Keratinocyte (primary cell): ENCODE measurements around the gene RHBDD3. TPM values are rescaled to one million over a fixed set of nuclear protein-coding genes. Genes with fewer than 3 reads are reported as not detected.

Experiments used
- DNase-seq: peaks from one replicate; pipeline ENCODE4 v3.0.0-alpha.2; 2011; ENCODE audit warnings: low read depth, missing footprints, low spot score
- FAIRE-seq: peaks from 2 replicates; lab custom pipeline; 2011; peaks lifted over from hg19 to GRCh38; lab: Jason Lieb, UNC
- H2AFZ ChIP-seq: 2 replicates; pipeline ENCODE4 v1.6.0; 2012; ENCODE audit warnings: low read length, control low read depth, inconsistent platforms; ENCODE audit not compliant: control insufficient read depth
- H3K27ac ChIP-seq: 2 replicates; pipeline ENCODE4 v1.5.1; 2011; ENCODE audit warnings: low read length; ENCODE audit not compliant: control insufficient read depth, insufficient read depth
- H3K27me3 ChIP-seq: 3 replicates; pipeline ENCODE4 v1.6.0; 2011; ENCODE audit warnings: low read length; ENCODE audit not compliant: control insufficient read depth, insufficient read depth; ENCODE audit errors: extremely low read depth
- H3K36me3 ChIP-seq, 2 experiments: 2 replicates in 1 of 2; 3 replicates in 1 of 2; pipeline ENCODE4 v1.5.1; 2011; ENCODE audit warnings: low read length in 2 of 2, mild to moderate bottlenecking in 1 of 2; ENCODE audit not compliant: control insufficient read depth in 2 of 2, insufficient read depth in 2 of 2; ENCODE audit errors: extremely low read depth in 1 of 2
- H3K4me1 ChIP-seq: 3 replicates; pipeline ENCODE4 v1.5.1; 2011; ENCODE audit warnings: low read length; ENCODE audit not compliant: control insufficient read depth, insufficient read depth; ENCODE audit errors: extremely low read depth
- H3K4me2 ChIP-seq: 3 replicates; pipeline ENCODE4 v1.6.0; 2011; ENCODE audit warnings: low read depth, low read length; ENCODE audit not compliant: control insufficient read depth, insufficient read depth; ENCODE audit errors: extremely low read depth
- H3K4me3 ChIP-seq, 3 experiments: fragments of 200-600 bp in 1 of 3; sonication (generic) in 1 of 3; 2 replicates in 2 of 3; 3 replicates in 1 of 3; pipeline ENCODE4 v1.5.1; 2011 to 2016; ENCODE audit warnings: low read length in 3 of 3, mild to moderate bottlenecking in 3 of 3, control low read depth in 2 of 3, inconsistent platforms in 1 of 3, low read depth in 1 of 3, mixed read lengths in 1 of 3, mixed run types in 1 of 3, moderate library complexity in 1 of 3; ENCODE audit not compliant: control insufficient read depth in 2 of 3, insufficient read depth in 2 of 3; ENCODE audit errors: extremely low read depth in 1 of 3
- H3K79me2 ChIP-seq: 2 replicates; pipeline ENCODE4 v1.6.0; 2012; ENCODE audit warnings: low read length; ENCODE audit not compliant: control insufficient read depth, insufficient read depth
- H3K9ac ChIP-seq: 3 replicates; pipeline ENCODE4 v1.6.0; 2011; ENCODE audit warnings: low read length; ENCODE audit not compliant: control insufficient read depth, insufficient read depth; ENCODE audit errors: extremely low read depth
- H3K9me1 ChIP-seq: 3 replicates; pipeline ENCODE4 v1.6.0; 2011; ENCODE audit warnings: low read length; ENCODE audit not compliant: control insufficient read depth, insufficient read depth; ENCODE audit errors: extremely low read depth
- H3K9me3 ChIP-seq: 2 replicates; pipeline ENCODE4 v1.5.1; 2012; ENCODE audit warnings: low read depth, low read length; ENCODE audit not compliant: control insufficient read depth
- H4K20me1 ChIP-seq: 3 replicates; pipeline ENCODE4 v1.6.0; 2011; ENCODE audit warnings: low read length; ENCODE audit not compliant: control insufficient read depth, insufficient read depth; ENCODE audit errors: extremely low read depth
- EZH2 ChIP-seq: IDR thresholded peaks from one replicate; pipeline ENCODE4 v1.6.1; 2012; ENCODE audit warnings: inconsistent platforms, mild to moderate bottlenecking, low read length, moderate library complexity
- dilution Hi-C: fragments of 300-500 bp; cut with MboI; formaldehyde crosslinking; loops from one replicate; pipeline ENCODE4 v1.7.0; 2020; ENCODE audit warnings: low sequenced_read_pairs; ENCODE audit not compliant: extremely low pct_ligation_motif_present
- polyA plus RNA-seq, 5 experiments: library from polyadenylated mRNA; depleted of rRNA in 3 of 5; stranded (reverse) in 3 of 5; stranded (forward) in 1 of 5; unstranded in 1 of 5; fragments of >200 nt; gene quantifications; 1 replicate in 1 of 5; 2 replicates in 3 of 5; 3 replicates in 1 of 5; pipeline versions ENCODE4 v1.2.1 to v1.2.3, GENCODE V29; 2011 to 2012; ENCODE audit warnings: missing spikeins in 2 of 5, low read depth in 1 of 5, low replicate concordance in 1 of 5
- TF ChIP-seq, protein P1 (sequence below), 3 experiments: IDR thresholded peaks in 1 of 3; conservative IDR thresholded peaks in 1 of 3; optimal IDR thresholded peaks in 1 of 3; 2 replicates in 2 of 3; 3 replicates in 1 of 3; pipeline versions ENCODE3 to v1.5.1; 2011; ENCODE audit warnings: low read length in 3 of 3, mild to moderate bottlenecking in 3 of 3, moderate library complexity in 2 of 3, control low read depth in 1 of 3, inconsistent platforms in 1 of 3; ENCODE audit not compliant: insufficient read depth in 2 of 3; ENCODE audit errors: extremely low read depth in 1 of 3

The RHBDD3 gene
- polyA plus RNA-seq, 1 donor (not counting 4 experiments of a cell fraction or from before 2014, with no cell fraction given): 10.3 TPM

DNA sequence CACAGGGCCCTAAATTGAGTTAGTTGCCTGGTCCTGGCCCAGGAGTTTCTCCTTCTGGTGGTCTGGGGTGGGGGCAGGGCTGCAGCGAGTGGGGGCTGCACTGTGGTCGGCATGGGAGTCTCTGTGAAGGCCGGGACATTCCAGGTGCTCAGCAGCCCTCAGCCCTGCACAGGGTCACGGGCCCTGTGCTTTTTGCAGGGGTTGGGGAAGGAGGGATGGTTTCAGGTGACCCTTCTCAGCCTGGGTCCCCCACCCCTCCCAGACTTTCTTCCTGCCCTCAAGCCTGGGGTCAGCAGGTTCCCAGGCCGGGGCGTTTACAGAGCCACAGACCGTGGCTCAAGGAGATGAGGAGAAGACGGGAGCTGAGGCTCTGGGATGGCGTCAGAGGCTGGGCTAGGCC, 54.3 kb downstream of the RHBDD3 start:
- FAIRE-seq (no peak), DNase-seq (no peak)
- no peak overlapping the region for H3K4me2 ChIP-seq
- no peaks in the 10 kb centered on the region for H3K9me1 ChIP-seq
- H3K79me2 ChIP-seq: no peaks in the 10 kb centered on the region
- no peaks in the 10 kb centered on the region for H3K9me3 ChIP-seq
- H2AFZ ChIP-seq: no peak overlapping the region
- no peak for TF ChIP-seq EZH2
- TF ChIP-seq, protein P1, sequence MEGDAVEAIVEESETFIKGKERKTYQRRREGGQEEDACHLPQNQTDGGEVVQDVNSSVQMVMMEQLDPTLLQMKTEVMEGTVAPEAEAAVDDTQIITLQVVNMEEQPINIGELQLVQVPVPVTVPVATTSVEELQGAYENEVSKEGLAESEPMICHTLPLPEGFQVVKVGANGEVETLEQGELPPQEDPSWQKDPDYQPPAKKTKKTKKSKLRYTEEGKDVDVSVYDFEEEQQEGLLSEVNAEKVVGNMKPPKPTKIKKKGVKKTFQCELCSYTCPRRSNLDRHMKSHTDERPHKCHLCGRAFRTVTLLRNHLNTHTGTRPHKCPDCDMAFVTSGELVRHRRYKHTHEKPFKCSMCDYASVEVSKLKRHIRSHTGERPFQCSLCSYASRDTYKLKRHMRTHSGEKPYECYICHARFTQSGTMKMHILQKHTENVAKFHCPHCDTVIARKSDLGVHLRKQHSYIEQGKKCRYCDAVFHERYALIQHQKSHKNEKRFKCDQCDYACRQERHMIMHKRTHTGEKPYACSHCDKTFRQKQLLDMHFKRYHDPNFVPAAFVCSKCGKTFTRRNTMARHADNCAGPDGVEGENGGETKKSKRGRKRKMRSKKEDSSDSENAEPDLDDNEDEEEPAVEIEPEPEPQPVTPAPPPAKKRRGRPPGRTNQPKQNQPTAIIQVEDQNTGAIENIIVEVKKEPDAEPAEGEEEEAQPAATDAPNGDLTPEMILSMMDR (optimal IDR thresholded peaks at IDR 0.05 in 1 of 3, IDR thresholded peaks at IDR 0.05 in 1 of 3, conservative IDR thresholded peaks at IDR 0.05 in 1 of 3; ENCODE audit: extremely low read depth in 1 of 3, insufficient read depth in 2 of 3, low read length in 3 of 3): no peak
- dilution Hi-C loops: no loop called here
- no peak overlapping the region for H3K4me3 ChIP-seq
- no peaks in the 10 kb centered on the region for H3K4me1 ChIP-seq
- peaks cover 24% of the 10 kb centered on the region for H3K27me3 ChIP-seq
- H3K36me3 ChIP-seq: no peaks in the 10 kb centered on the region
- no peak overlapping the region for H3K27ac ChIP-seq
- no peak overlapping the region for H3K9ac ChIP-seq
- H4K20me1 ChIP-seq: no peaks in the 10 kb centered on the region

DNA sequence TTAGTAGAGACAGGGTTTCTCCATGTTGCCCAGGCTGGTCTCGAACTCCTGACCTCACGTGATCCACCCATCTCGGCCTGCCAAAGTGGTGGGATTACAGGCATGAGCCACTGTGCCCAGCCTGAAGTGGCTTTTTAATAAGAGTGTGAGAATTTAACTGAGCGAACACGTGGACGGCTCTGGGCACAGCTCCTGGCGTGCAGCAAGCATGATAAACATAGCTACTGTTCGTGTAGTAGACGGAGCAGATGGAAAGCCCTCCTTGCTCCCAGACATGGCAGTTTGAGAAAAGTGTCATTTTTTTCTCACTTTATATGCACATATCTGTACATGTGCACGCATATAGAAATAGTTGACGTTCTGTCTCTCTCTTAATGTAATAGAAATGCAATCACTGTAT, 55.0 kb downstream of the RHBDD3 start:
- no peaks in the 10 kb centered on the region for H3K4me1 ChIP-seq
- no peak for FAIRE-seq
- H3K9me3 ChIP-seq: no peaks in the 10 kb centered on the region
- H3K36me3 ChIP-seq: no peaks in the 10 kb centered on the region
- no peak for DNase-seq
- H3K9me1 ChIP-seq: no peaks in the 10 kb centered on the region
- H4K20me1 ChIP-seq: no peaks in the 10 kb centered on the region
- no peaks in the 10 kb centered on the region for H3K79me2 ChIP-seq
- H3K4me2 ChIP-seq: no peak overlapping the region
- no peak overlapping the region for H3K9ac ChIP-seq
- H2AFZ ChIP-seq: no peak overlapping the region
- dilution Hi-C loops: no loop called here
- H3K4me3 ChIP-seq: no peak overlapping the region
- no peak for TF ChIP-seq EZH2
- TF ChIP-seq, protein P1 (optimal IDR thresholded peaks at IDR 0.05 in 1 of 3, IDR thresholded peaks at IDR 0.05 in 1 of 3, conservative IDR thresholded peaks at IDR 0.05 in 1 of 3; ENCODE audit: extremely low read depth in 1 of 3, insufficient read depth in 2 of 3, low read length in 3 of 3): no peak
- H3K27me3 ChIP-seq: peaks cover 28% of the 10 kb centered on the region
- no peak overlapping the region for H3K27ac ChIP-seq
